ENCODE data around the gene PPM1L. TPM values are rescaled to one million over a fixed set of nuclear protein-coding genes. Genes with fewer than 3 reads are reported as not detected.

Gene PPM1L
- total RNA-seq, 1 donor from 2014 or later, result 5.8 TPM

DNA sequence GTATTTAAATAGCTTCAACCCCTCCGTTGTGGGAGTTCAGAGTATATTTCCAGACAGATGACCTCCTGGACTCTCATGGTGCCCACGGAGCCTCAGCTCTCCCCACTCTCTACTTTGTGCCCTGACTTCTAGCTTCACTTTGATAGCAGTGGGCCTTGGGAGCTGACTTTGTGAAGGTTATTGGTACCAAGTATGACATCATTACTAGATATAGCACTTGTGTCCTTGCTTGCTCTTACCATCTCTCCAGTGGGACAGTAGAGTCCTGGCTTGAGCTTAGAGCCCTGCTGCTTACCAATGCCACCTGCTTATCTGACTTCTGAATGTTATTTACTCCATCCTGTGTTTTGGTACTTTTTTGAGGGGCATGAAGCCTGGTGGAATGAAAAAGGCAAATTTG, 53.4 kb downstream of the PPM1L start:
- TF ChIP-seq, protein P1, sequence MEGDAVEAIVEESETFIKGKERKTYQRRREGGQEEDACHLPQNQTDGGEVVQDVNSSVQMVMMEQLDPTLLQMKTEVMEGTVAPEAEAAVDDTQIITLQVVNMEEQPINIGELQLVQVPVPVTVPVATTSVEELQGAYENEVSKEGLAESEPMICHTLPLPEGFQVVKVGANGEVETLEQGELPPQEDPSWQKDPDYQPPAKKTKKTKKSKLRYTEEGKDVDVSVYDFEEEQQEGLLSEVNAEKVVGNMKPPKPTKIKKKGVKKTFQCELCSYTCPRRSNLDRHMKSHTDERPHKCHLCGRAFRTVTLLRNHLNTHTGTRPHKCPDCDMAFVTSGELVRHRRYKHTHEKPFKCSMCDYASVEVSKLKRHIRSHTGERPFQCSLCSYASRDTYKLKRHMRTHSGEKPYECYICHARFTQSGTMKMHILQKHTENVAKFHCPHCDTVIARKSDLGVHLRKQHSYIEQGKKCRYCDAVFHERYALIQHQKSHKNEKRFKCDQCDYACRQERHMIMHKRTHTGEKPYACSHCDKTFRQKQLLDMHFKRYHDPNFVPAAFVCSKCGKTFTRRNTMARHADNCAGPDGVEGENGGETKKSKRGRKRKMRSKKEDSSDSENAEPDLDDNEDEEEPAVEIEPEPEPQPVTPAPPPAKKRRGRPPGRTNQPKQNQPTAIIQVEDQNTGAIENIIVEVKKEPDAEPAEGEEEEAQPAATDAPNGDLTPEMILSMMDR (IDR thresholded peaks at IDR 0.05), result no peak
- ChIA-PET POLR2A (no interaction called here), CTCF (no interaction called here)
- Mint-ChIP-seq H3K36me3 (ENCODE audit: low read depth) (no peaks in the 10 kb centered on the region), H3K27me3 (no peaks in the 10 kb centered on the region), H3K4me3 (no peak overlapping the region), H3K9me3 (no peaks in the 10 kb centered on the region), H3K27ac (no peak overlapping the region), H3K4me1 (no peaks in the 10 kb centered on the region)
- DNase-seq (no peak), ATAC-seq (ENCODE audit: low read depth) (no peak)
- intact Hi-C loops (cut with micrococcal nuclease), result no loop called here

DNA sequence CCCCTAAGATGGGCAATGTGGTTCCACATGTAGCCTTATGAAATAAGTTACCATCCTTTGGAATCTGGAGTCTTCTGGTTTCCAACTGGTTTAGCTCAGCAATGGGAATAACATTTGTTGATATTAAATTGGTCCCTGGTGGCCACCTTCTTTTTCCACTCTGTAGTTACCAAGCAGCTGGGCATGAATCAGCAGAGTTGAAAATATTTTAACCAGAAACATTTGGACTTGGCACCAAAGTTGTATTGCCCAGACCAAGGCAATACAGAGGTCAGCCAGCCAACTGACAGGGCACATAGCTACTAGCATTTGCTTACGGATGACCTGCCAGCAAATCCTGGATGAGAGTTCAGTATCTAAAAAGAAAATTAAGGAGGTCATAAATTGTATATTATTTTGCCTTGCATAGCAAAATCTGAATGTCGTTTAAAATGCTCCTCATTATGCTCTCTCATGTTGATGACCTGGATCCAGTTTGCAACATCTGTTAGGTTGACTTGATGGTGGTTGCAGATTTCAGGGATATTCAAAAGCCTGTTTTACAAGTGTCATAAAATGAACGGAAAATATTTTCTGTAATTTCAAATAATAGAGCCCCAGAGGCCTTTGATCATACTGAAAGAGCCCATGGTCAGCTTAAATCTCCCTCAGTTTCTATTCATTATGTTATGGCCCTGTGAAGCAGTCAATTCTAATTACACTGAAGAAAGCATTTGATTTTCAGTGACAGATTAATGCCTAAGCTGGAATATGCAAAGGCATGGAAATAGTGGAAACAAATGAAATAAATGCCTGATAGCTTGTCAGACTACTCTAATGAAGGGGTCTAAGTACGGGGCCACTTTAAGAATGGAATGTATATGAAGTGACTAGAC, 54.6 kb downstream of the PPM1L start:
- intact Hi-C loops (cut with micrococcal nuclease), result no loop called here
- Mint-ChIP-seq H3K4me1 (no peaks in the 10 kb centered on the region), H3K9me3 (no peaks in the 10 kb centered on the region), H3K4me3 (no peak overlapping the region), H3K27ac (no peak overlapping the region), H3K27me3 (no peaks in the 10 kb centered on the region), H3K36me3 (ENCODE audit: low read depth) (no peaks in the 10 kb centered on the region)
- TF ChIP-seq, protein P1 (IDR thresholded peaks at IDR 0.05), result no peak
- ChIA-PET CTCF (no interaction called here), POLR2A (no interaction called here)
- DNase-seq, result no peak
- no peak for ATAC-seq (ENCODE audit: low read depth)

DNA sequence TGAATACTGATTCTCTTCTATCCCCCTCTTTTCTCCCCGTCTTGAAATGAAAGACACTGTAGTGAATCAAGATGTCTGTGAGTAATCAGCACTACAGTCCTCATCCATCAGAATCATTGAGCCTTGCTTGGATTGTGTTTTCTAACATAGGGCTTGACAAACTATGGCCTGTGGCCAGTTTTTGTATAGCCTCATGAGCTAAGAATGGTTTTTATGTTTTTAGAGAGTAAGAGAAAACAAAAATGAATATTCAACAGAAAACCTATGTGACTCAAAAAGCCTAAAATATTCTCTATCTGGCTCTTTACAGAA, 55.2 kb downstream of the PPM1L start:
- TF ChIP-seq, protein P1 (IDR thresholded peaks at IDR 0.05), result no peak
- ATAC-seq (ENCODE audit: low read depth), result no peak
- no peak overlapping the region for H3K27ac Mint-ChIP-seq

DNA sequence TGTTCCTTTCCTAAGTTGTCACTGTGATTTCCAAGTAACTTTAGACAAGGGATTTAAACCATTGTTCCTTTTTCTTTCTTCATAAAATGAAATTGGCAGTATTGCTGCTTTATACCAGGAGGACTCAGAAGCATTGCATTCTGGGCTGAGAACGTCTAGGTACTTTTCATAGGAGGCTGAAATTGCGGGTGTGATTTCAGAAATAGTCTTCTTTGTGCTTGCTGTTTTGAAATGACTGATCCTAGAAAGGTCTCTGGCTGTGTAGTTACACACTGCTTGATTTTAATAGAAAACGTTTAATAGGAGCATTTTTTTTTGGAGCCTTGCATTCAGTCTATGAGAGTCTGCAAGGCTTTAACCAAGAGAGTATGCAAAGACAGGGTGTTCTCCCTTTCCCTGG, 56.3 kb downstream of the PPM1L start:
- Mint-ChIP-seq H3K27me3 (no peaks in the 10 kb centered on the region), H3K4me3 (no peak overlapping the region), H3K27ac (no peak overlapping the region), H3K9me3 (no peaks in the 10 kb centered on the region), H3K4me1 (no peaks in the 10 kb centered on the region), H3K36me3 (ENCODE audit: low read depth) (no peaks in the 10 kb centered on the region)
- TF ChIP-seq, protein P1 (IDR thresholded peaks at IDR 0.05), result no peak
- ChIA-PET CTCF (no interaction called here), POLR2A (no interaction called here)
- intact Hi-C loops (cut with micrococcal nuclease), result no loop called here
- DNase-seq (no peak), ATAC-seq (ENCODE audit: low read depth) (no peak)

More for the DNA sequence above, 55.2 kb downstream of the PPM1L start:
- ChIA-PET CTCF (no interaction called here), POLR2A (no interaction called here)
- intact Hi-C loops (cut with micrococcal nuclease), result no loop called here
- DNase-seq, result no peak
- Mint-ChIP-seq H3K4me3 (no peak overlapping the region), H3K27me3 (no peaks in the 10 kb centered on the region), H3K36me3 (ENCODE audit: low read depth) (no peaks in the 10 kb centered on the region), H3K4me1 (no peaks in the 10 kb centered on the region), H3K9me3 (no peaks in the 10 kb centered on the region)

DNA sequence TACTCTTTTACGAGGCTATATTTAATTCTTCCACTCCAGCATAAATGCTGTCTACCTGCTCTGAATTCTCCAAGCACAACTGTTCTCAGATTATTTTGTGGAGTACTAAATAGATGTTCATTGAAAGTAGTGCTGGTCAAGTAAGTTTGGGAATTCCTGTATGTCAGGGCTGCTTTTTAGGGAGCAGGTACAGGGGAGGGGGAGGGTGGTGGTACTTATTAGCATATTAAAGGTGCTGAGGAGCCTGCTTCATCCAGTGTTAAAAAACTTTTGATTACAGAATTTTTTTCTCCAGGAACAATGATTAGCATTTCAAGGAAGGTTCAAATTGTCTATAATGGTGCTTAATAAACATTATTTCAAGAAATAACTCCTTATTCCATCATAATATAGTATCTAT, 59.2 kb downstream of the PPM1L start:
- TF ChIP-seq, protein P1 (IDR thresholded peaks at IDR 0.05), result no peak
- no peak for ATAC-seq (ENCODE audit: low read depth)

More for the DNA sequence above, 59.2 kb downstream of the PPM1L start:
- Mint-ChIP-seq H3K9me3 (no peaks in the 10 kb centered on the region), H3K27ac (no peak overlapping the region), H3K4me1 (no peaks in the 10 kb centered on the region), H3K4me3 (no peak overlapping the region), H3K36me3 (ENCODE audit: low read depth) (no peaks in the 10 kb centered on the region), H3K27me3 (no peaks in the 10 kb centered on the region)
- ChIA-PET POLR2A (no interaction called here), CTCF (no interaction called here)
- intact Hi-C loops (cut with micrococcal nuclease), result no loop called here
- no peak for DNase-seq

All from activated B cell treated with CpG ODN at 0.5 μM for 24 hours (primary cell).